GM19463 (cell line): ENCODE results near the gene GANC.
A peak's percentile ranks its signal among the peaks of the same experiment; 100 is the strongest.
"Not testable (repeated sequence)": the region's sequence is repeated elsewhere in the genome, so short reads cannot be mapped to it uniquely, and the experiment has no call there.

Experiments
- ATAC-seq: cut with Tn5 transposase; IDR thresholded peaks from one replicate; pipeline ENCODE4 v1.9.1; 2021; ENCODE audit warnings: mild to moderate bottlenecking, moderate library complexity; ENCODE audit not compliant: unreplicated experiment

The GANC gene

GRCh38 chr15:42272939-42273899 lies at the start of gene GANC, which contains the start of gene TMEM87A:
Gene GANC, plus strand, starts transcription at chr15:42273201. Its CDS starts 1,281 bp downstream, at chr15:42274482.
Gene TMEM87A, minus strand, starts transcription at chr15:42273433. Its CDS starts 35 bp downstream, at chr15:42273398.
- peak; percentile 96 for ATAC-seq

- ATAC-seq = no peak
Observed at GRCh38 chr15:42226648-42227047, 46.4 kb upstream of the GANC start.

GRCh38 chr15:42228036-42228435 lies 45.0 kb upstream of the GANC start:
- no peak for ATAC-seq

DNA sequence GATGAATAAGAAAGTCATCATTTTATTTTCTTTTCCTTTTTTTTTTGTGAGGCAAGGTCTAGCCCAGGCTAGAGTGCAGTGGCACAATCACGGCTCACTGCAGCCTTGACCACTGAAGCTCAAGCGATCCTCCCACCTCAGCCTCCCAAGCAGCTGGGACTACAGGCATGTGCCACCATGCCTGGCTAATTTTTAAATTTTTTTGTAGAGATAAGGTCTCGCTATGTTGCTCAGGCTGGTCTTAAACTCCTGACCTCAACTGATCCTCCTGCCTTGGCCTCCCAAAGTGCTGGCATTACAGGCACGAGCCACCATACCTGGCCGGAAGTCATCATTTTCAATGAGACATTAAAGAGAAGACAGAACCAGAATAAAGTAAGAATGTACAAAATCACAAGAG lies 44.0 kb upstream of the GANC start:
- ATAC-seq = not testable (repeated sequence)

- ATAC-seq = no peak
Observed at GRCh38 chr15:42231088-42231487, 41.9 kb upstream of the GANC start.

GRCh38 chr15:42232606-42233005 lies 40.4 kb upstream of the GANC start:
- no peak for ATAC-seq

DNA sequence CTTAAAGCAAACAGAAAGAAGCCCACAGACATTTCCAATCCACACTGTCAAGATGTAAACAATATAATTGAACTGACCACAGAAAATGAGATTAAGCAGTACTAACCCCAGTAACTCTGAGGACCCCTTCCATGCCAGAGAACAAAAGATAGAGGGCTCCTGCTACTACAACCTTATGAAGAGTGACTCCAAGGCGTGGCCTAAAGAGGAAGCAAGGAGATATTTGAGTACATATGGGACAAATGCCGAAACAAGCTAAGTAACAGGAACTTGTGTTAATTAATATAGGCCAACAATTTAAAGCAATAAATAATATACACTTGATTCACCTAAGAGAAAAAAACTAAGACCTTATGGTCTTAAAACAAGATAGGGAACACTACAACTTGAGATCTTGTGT lies 39.9 kb upstream of the GANC start:
- no peak for ATAC-seq

GRCh38 chr15:42239528-42240182 lies 33.3 kb upstream of the GANC start:
- ATAC-seq = no peak

DNA sequence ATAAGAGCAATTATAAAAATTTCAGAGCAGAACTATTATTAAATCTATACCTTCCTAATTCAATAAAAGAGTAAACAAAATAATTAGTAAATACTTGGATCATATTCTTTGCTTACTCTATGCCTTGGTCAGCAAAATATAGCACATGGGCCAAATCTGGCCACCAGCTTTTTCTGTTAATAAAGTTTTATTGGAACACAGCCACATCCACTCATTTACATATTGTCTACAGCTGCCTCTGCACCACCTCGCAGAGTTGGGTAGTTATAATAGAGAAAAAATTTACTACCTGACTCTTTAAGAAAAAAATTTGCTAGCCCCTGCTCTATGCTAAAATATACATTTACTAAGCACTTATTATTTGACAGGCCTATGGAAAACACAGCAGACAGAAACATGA lies 32.2 kb upstream of the GANC start:
- ATAC-seq = no peak

DNA sequence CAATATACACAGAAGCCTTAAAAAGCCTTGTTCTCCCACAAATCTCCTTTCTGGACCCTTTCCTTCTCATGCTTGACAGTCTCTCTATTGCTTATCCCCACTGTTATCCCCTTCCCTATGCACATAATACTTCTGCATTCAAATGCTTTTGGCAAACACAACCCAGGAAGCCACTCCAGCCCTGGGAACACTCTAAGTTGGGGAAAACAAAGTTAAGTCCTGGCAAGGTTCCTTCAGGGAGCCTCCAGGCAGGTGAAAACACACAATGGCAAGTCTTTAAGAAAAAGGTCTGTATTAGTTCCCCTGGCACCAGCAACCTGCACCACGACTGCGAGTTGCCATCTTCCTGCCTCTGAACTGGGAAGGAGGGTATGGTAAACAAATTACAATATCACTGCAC lies 19.7 kb upstream of the GANC start:
- no peak for ATAC-seq

GRCh38 chr15:42264795-42265194 lies 8.2 kb upstream of the GANC start:
- no peak for ATAC-seq

DNA sequence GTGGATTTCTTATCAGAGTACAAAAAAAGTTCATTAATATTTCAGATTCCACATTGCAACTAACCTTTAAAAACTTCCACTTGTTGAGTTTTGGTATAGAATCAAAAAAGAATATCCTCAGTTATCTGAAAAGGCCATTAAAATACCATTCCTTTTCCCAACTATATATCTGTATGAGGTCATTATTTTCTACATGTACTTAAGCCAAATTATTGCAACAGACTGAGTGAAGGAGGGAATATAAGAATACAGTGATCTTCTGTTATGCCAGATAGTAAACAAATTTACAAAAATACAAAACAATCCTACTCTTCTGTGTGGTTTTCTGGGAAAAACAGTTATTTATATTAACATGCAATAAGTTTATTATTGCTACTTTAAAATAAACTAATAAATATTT lies 5.7 kb upstream of the GANC start:
- ATAC-seq = no peak

- ATAC-seq = no peak
Observed at GRCh38 chr15:42270551-42270950, 2.5 kb upstream of the GANC start.

- no peak for ATAC-seq
Observed at GRCh38 chr15:42270996-42271395, 2.0 kb upstream of the GANC start.

- ATAC-seq = no peak
Observed at GRCh38 chr15:42273900-42274701, 1.1 kb downstream of the GANC start.

- no peak for ATAC-seq
Observed at GRCh38 chr15:42274702-42274989, 1.6 kb downstream of the GANC start.

- no peak for ATAC-seq
Observed at GRCh38 chr15:42275780-42276391, 2.9 kb downstream of the GANC start.

DNA sequence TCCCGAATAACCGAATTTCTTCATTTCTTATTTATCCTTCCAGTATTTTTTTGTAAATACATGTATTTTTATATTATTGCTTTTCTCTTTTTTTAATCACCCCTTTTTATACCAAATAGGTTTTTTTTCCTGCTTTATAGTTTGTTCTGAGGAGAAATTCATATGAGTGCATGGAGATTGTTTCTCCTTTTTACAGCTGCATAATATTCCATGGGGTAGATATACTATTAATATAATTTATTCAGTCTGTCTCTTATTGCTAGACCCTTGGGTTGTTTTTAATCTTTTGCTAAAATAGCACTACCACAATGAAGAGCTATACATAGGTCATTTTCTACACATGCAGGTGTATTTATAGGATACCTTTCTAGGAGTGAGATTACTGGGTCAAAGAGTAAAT lies 3.8 kb downstream of the GANC start:
- ATAC-seq = no peak

DNA sequence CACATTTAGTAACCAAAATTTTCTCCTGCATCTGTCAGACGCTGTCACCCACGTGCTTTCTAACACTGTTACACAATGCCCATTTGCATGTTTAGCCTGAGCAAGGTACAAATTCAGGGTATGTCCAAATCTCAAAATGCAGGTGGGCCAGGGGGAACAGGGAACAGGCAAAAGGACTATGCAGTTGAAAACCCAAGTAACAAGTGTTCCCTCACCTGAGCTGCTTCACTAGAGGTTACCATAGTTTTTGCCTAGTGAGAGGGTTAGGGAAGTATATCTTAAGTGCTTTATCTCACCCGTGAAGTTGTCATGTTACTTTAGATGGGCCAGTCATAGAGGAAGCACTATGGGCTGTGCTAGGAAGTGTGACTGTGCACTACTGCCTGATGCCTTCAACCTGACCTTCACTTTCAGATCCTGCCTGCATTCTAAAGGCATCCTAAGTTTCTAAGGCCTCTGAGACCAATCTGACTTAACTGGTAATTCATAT lies 6.3 kb downstream of the GANC start:
- no peak for ATAC-seq

- ATAC-seq = no peak
Observed at GRCh38 chr15:42282344-42282743, 9.3 kb downstream of the GANC start.

GRCh38 chr15:42282926-42283325 lies 9.9 kb downstream of the GANC start:
- ATAC-seq = no peak
